ENCODE data around the gene RGSL1. TPM values are rescaled to one million over a fixed set of nuclear protein-coding genes. Genes with fewer than 3 reads are reported as not detected.

Gene RGSL1
- polyA plus RNA-seq, 1 donor from 2014 or later = not detected

- Histone ChIP-seq H3K9me3 (ENCODE audit: low read length) (no peaks in the 10 kb centered on the region), H3K4me3 (ENCODE audit: low read length) (no peak overlapping the region), H3K79me2 (replicated peaks; ENCODE audit: insufficient read depth, low read length) (no peaks in the 10 kb centered on the region), H3K4me2 (ENCODE audit: low read length) (no peak overlapping the region), H3F3A (ENCODE audit: insufficient read depth, low read length, poor library complexity, severe bottlenecking) (no peaks in the 10 kb centered on the region), H3K36me3 (ENCODE audit: insufficient read depth, low read length) (no peaks in the 10 kb centered on the region), H4K20me1 (ENCODE audit: insufficient read depth) (no peaks in the 10 kb centered on the region), H3K9ac (ENCODE audit: low read length) (no peak overlapping the region), H3K27ac (ENCODE audit: low read length) (no peak overlapping the region), H3K27me3 (ENCODE audit: insufficient read depth, low read depth, low read length) (no peaks in the 10 kb centered on the region), H3K9me2 (ENCODE audit: insufficient read depth, low read length) (no peaks in the 10 kb centered on the region), H2AFZ (ENCODE audit: low read depth, low read length) (no peak overlapping the region)
- TF ChIP-seq POLR2AphosphoS5 (IDR thresholded peaks at IDR 0.05) = no peak
- no peak for TF ChIP-seq MXI1 (conservative IDR thresholded peaks at IDR 0.05; ENCODE audit: poor library complexity, severe bottlenecking)
- no peak for TF ChIP-seq RAD21 (conservative IDR thresholded peaks at IDR 0.05)
- no peak for TF ChIP-seq EZH2 (IDR thresholded peaks at IDR 0.05; ENCODE audit: borderline replicate concordance, insufficient read depth, low read length, poor library complexity, severe bottlenecking)
- TF ChIP-seq TAF1 (IDR thresholded peaks at IDR 0.05; ENCODE audit: low read depth) = no peak
- TF ChIP-seq, protein P1, sequence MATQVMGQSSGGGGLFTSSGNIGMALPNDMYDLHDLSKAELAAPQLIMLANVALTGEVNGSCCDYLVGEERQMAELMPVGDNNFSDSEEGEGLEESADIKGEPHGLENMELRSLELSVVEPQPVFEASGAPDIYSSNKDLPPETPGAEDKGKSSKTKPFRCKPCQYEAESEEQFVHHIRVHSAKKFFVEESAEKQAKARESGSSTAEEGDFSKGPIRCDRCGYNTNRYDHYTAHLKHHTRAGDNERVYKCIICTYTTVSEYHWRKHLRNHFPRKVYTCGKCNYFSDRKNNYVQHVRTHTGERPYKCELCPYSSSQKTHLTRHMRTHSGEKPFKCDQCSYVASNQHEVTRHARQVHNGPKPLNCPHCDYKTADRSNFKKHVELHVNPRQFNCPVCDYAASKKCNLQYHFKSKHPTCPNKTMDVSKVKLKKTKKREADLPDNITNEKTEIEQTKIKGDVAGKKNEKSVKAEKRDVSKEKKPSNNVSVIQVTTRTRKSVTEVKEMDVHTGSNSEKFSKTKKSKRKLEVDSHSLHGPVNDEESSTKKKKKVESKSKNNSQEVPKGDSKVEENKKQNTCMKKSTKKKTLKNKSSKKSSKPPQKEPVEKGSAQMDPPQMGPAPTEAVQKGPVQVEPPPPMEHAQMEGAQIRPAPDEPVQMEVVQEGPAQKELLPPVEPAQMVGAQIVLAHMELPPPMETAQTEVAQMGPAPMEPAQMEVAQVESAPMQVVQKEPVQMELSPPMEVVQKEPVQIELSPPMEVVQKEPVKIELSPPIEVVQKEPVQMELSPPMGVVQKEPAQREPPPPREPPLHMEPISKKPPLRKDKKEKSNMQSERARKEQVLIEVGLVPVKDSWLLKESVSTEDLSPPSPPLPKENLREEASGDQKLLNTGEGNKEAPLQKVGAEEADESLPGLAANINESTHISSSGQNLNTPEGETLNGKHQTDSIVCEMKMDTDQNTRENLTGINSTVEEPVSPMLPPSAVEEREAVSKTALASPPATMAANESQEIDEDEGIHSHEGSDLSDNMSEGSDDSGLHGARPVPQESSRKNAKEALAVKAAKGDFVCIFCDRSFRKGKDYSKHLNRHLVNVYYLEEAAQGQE (IDR thresholded peaks at IDR 0.05; ENCODE audit: borderline replicate concordance) = no peak
These were observed 115.6 kb downstream of the RGSL1 start for GRCh38 chr1:182565537-182565936.

DNA sequence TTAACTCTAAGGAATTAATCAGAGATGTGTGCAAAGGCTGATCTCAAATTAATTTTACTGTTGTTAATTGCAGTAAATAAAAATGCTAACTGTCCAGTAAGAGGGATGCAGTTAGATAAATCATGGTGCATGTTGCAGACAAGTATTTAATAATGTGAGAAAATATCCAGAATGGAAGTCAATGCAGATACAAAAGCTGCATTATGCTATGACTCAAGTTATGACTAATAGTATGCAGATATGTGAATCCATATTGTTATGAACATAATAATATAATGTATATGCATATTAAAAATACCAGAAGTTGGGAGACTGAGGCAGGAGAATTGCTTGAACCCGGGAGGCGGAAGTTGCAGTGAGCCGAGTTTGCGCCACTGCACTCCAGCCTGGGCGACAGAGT, 117.7 kb downstream of the RGSL1 start:
- Histone ChIP-seq H3K36me3 (ENCODE audit: insufficient read depth, low read length) (no peaks in the 10 kb centered on the region), H3K9me2 (ENCODE audit: insufficient read depth, low read length) (no peaks in the 10 kb centered on the region), H3F3A (ENCODE audit: insufficient read depth, low read length, poor library complexity, severe bottlenecking) (no peaks in the 10 kb centered on the region), H3K27me3 (ENCODE audit: insufficient read depth, low read depth, low read length) (no peaks in the 10 kb centered on the region), H2AFZ (ENCODE audit: low read depth, low read length) (no peak overlapping the region), H3K9me3 (ENCODE audit: low read length) (no peaks in the 10 kb centered on the region), H3K9ac (ENCODE audit: low read length) (no peak overlapping the region), H3K27ac (ENCODE audit: low read length) (no peak overlapping the region), H3K4me3 (ENCODE audit: low read length) (no peak overlapping the region), H3K4me2 (ENCODE audit: low read length) (no peak overlapping the region), H4K20me1 (ENCODE audit: insufficient read depth) (no peaks in the 10 kb centered on the region), H3K79me2 (replicated peaks; ENCODE audit: insufficient read depth, low read length) (no peaks in the 10 kb centered on the region)
- TF ChIP-seq, protein P2, sequence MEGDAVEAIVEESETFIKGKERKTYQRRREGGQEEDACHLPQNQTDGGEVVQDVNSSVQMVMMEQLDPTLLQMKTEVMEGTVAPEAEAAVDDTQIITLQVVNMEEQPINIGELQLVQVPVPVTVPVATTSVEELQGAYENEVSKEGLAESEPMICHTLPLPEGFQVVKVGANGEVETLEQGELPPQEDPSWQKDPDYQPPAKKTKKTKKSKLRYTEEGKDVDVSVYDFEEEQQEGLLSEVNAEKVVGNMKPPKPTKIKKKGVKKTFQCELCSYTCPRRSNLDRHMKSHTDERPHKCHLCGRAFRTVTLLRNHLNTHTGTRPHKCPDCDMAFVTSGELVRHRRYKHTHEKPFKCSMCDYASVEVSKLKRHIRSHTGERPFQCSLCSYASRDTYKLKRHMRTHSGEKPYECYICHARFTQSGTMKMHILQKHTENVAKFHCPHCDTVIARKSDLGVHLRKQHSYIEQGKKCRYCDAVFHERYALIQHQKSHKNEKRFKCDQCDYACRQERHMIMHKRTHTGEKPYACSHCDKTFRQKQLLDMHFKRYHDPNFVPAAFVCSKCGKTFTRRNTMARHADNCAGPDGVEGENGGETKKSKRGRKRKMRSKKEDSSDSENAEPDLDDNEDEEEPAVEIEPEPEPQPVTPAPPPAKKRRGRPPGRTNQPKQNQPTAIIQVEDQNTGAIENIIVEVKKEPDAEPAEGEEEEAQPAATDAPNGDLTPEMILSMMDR (IDR thresholded peaks at IDR 0.05; ENCODE audit: poor library complexity, severe bottlenecking) = no peak
- TF ChIP-seq RAD21 (conservative IDR thresholded peaks at IDR 0.05) (no peak), EP300 (conservative IDR thresholded peaks at IDR 0.05; ENCODE audit: poor library complexity, severe bottlenecking) (no peak), SMC3 (conservative IDR thresholded peaks at IDR 0.05; ENCODE audit: poor library complexity) (no peak), POLR2AphosphoS5 (IDR thresholded peaks at IDR 0.05) (no peak), TAF1 (IDR thresholded peaks at IDR 0.05; ENCODE audit: low read depth) (no peak), EZH2 (IDR thresholded peaks at IDR 0.05; ENCODE audit: borderline replicate concordance, insufficient read depth, low read length, poor library complexity, severe bottlenecking) (no peak), MXI1 (conservative IDR thresholded peaks at IDR 0.05; ENCODE audit: poor library complexity, severe bottlenecking) (no peak)
- TF ChIP-seq, protein P1 (IDR thresholded peaks at IDR 0.05; ENCODE audit: borderline replicate concordance) = no peak

All from neural cell (in vitro differentiated cells).